H1 (cell line): Measurements from ENCODE around the gene RRAS. TPM values are rescaled to one million over a fixed set of nuclear protein-coding genes. Genes with fewer than 3 reads are reported as not detected.

Source experiments
- CTCF ChIA-PET: fragments of 300-600 bp; sonication (Branson Sonifier 250); formaldehyde crosslinking; loops from one replicate; lab custom pipeline; 2021; ENCODE audit not compliant: partially characterized antibody; lab: Charles Lee
- POLR2A ChIA-PET: fragments of 300-600 bp; sonication (Branson Sonifier 250); formaldehyde crosslinking; loops from one replicate; lab custom pipeline; 2021; ENCODE audit warnings: inconsistent platforms; ENCODE audit not compliant: partially characterized antibody; lab: Charles Lee
- DNase-seq, 2 experiments: peaks; one replicate each; pipeline versions ENCODE4 v3.0.0 to v3.0.0-alpha.2; 2010 to 2022; ENCODE audit warnings: low spot score in 2 of 2, low read depth in 1 of 2, mixed read lengths in 1 of 2
- FAIRE-seq: peaks from 2 replicates; lab custom pipeline; 2011; peaks lifted over from hg19 to GRCh38; lab: Jason Lieb, UNC
- H2AFZ ChIP-seq: 2 replicates; pipeline ENCODE4 v1.8.1; 2012; ENCODE audit warnings: low read length, inconsistent platforms
- H2AK5ac ChIP-seq: 2 replicates; pipeline ENCODE4 v1.6.1; 2013; ENCODE audit warnings: low read depth, low read length
- H2BK120ac ChIP-seq: replicated peaks from 2 replicates; pipeline ENCODE3; 2013; ENCODE audit warnings: low read depth, low read length, inconsistent platforms
- H2BK12ac ChIP-seq: 2 replicates; pipeline ENCODE4 v1.6.1; 2013; ENCODE audit warnings: low read depth, low read length
- H2BK15ac ChIP-seq: 2 replicates; pipeline ENCODE4 v1.6.1; 2013; ENCODE audit warnings: low read length
- H2BK20ac ChIP-seq: 2 replicates; pipeline ENCODE4 v1.6.1; 2013; ENCODE audit warnings: low read length
- H2BK5ac ChIP-seq: 2 replicates; pipeline ENCODE4 v1.6.1; 2013; ENCODE audit warnings: low read depth, low read length
- H3K14ac ChIP-seq: 2 replicates; pipeline ENCODE4 v1.6.1; 2013; ENCODE audit warnings: inconsistent platforms; ENCODE audit not compliant: insufficient read length
- H3K18ac ChIP-seq: 2 replicates; pipeline ENCODE4 v1.6.1; 2013; ENCODE audit warnings: low read length; ENCODE audit errors: extremely low read depth
- H3K23ac ChIP-seq: 2 replicates; pipeline ENCODE4 v1.6.1; 2013; ENCODE audit warnings: inconsistent platforms; ENCODE audit not compliant: insufficient read length
- H3K23me2 ChIP-seq: 2 replicates; pipeline ENCODE4 v1.6.1; 2013; ENCODE audit warnings: low read depth, low read length
- H3K27ac ChIP-seq: 2 replicates; pipeline ENCODE4 v1.6.1; 2011; ENCODE audit warnings: low read depth, low read length, inconsistent platforms
- H3K27me3 ChIP-seq, 4 experiments: replicated peaks in 1 of 4; 1 replicate in 1 of 4; 2 replicates in 3 of 4; pipeline versions ENCODE4 v1.6.1 to v1.8.1; 2011 to 2013; ENCODE audit warnings: low read length in 3 of 4, mild to moderate bottlenecking in 3 of 4, inconsistent platforms in 2 of 4, mixed read lengths in 2 of 4, moderate library complexity in 1 of 4; ENCODE audit not compliant: control insufficient read depth in 3 of 4, insufficient read depth in 3 of 4; ENCODE audit errors: extremely low read depth in 1 of 4
- H3K36me3 ChIP-seq, 4 experiments: 2 replicates each; pipeline versions ENCODE4 v1.6.1 to v1.8.1; 2011 to 2013; ENCODE audit warnings: mild to moderate bottlenecking in 4 of 4, low read length in 3 of 4, moderate library complexity in 2 of 4, control low read depth in 1 of 4, inconsistent platforms in 1 of 4; ENCODE audit not compliant: insufficient read depth in 4 of 4, control insufficient read depth in 2 of 4
- H3K4ac ChIP-seq: replicated peaks from 2 replicates; pipeline ENCODE3; 2013; ENCODE audit warnings: low read length, low read depth, mixed read lengths, inconsistent platforms; ENCODE audit not compliant: insufficient read length
- H3K4me1 ChIP-seq, 4 experiments: replicated peaks in 1 of 4; 1 replicate in 1 of 4; 2 replicates in 3 of 4; pipeline versions ENCODE4 v1.6.1 to v1.8.1; 2011 to 2013; ENCODE audit warnings: low read length in 3 of 4, inconsistent platforms in 2 of 4, mixed read lengths in 1 of 4; ENCODE audit not compliant: insufficient read depth in 4 of 4, control insufficient read depth in 3 of 4
- H3K4me2 ChIP-seq, 2 experiments: 2 replicates each; pipeline versions ENCODE4 v1.6.1 to v1.8.1; 2011 to 2013; ENCODE audit warnings: low read depth in 2 of 2, low read length in 2 of 2, control low read depth in 1 of 2, inconsistent platforms in 1 of 2, mild to moderate bottlenecking in 1 of 2; ENCODE audit not compliant: insufficient read depth in 1 of 2
- H3K4me3 ChIP-seq, 4 experiments: fragments of 200-600, 300-600 bp in 1 of 4; sonication (generic), shearing (Covaris generic), sonication (Bioruptor Twin) in 1 of 4; 2 replicates each; pipeline versions ENCODE4 v1.5.1 to v1.8.1; 2011 to 2016; ENCODE audit warnings: low read length in 4 of 4, low read depth in 3 of 4, control low read depth in 2 of 4, inconsistent platforms in 2 of 4, mild to moderate bottlenecking in 2 of 4, mixed read lengths in 1 of 4, moderate library complexity in 1 of 4; ENCODE audit not compliant: insufficient read depth in 2 of 4; ENCODE audit errors: extremely low read depth in 1 of 4
- H3K56ac ChIP-seq: replicated peaks from 2 replicates; pipeline ENCODE3; 2013; ENCODE audit warnings: low read depth, mild to moderate bottlenecking, mixed read lengths, low read length, inconsistent platforms; ENCODE audit not compliant: insufficient read length
- H3K79me1 ChIP-seq: 2 replicates; pipeline ENCODE4 v1.6.1; 2013; ENCODE audit warnings: low read depth, low read length, control low read depth
- H3K79me2 ChIP-seq, 2 experiments: 2 replicates each; pipeline versions ENCODE4 v1.6.1 to v1.8.1; 2012 to 2013; ENCODE audit warnings: low read length in 2 of 2, mild to moderate bottlenecking in 2 of 2, inconsistent platforms in 1 of 2; ENCODE audit not compliant: insufficient read depth in 2 of 2, control insufficient read depth in 1 of 2
- H3K9ac ChIP-seq, 4 experiments: replicated peaks in 1 of 4; 1 replicate in 1 of 4; 2 replicates in 3 of 4; pipeline versions ENCODE4 v1.6.1 to v1.8.1; 2011 to 2013; ENCODE audit warnings: low read depth in 3 of 4, low read length in 3 of 4, control low read depth in 2 of 4, mild to moderate bottlenecking in 2 of 4, moderate library complexity in 2 of 4, inconsistent platforms in 1 of 4; ENCODE audit errors: extremely low read depth in 1 of 4
- H3K9me3 ChIP-seq, 2 experiments: 2 replicates each; pipeline versions ENCODE4 v1.6.1 to v1.8.1; 2012 to 2013; ENCODE audit warnings: mild to moderate bottlenecking in 2 of 2, moderate library complexity in 2 of 2, control low read depth in 1 of 2, inconsistent platforms in 1 of 2, low read depth in 1 of 2, low read length in 1 of 2, mixed read lengths in 1 of 2; ENCODE audit not compliant: insufficient read depth in 2 of 2
- H4K20me1 ChIP-seq, 2 experiments: replicated peaks in 1 of 2; 2 replicates each; pipeline versions ENCODE3 to v1.8.1; 2011 to 2013; ENCODE audit warnings: inconsistent platforms in 2 of 2, low read length in 2 of 2, mild to moderate bottlenecking in 1 of 2; ENCODE audit not compliant: insufficient read depth in 2 of 2, control insufficient read depth in 1 of 2
- H4K5ac ChIP-seq: 2 replicates; pipeline ENCODE4 v1.6.1; 2013; ENCODE audit warnings: low read length, low read depth, mixed read lengths, inconsistent platforms; ENCODE audit not compliant: insufficient read length
- H4K8ac ChIP-seq: 2 replicates; pipeline ENCODE4 v1.8.0; 2013; ENCODE audit warnings: mild to moderate bottlenecking, moderate library complexity, low read length, inconsistent platforms; ENCODE audit not compliant: insufficient read depth; ENCODE audit errors: extremely low read depth
- H4K91ac ChIP-seq: replicated peaks from 2 replicates; pipeline ENCODE3; 2013; ENCODE audit warnings: low read length, mixed read lengths, inconsistent platforms; ENCODE audit not compliant: insufficient read length
- ATF3 ChIP-seq: IDR thresholded peaks from 2 replicates; pipeline ENCODE4 v1.6.1; 2011; ENCODE audit warnings: low read depth, mild to moderate bottlenecking, low read length; ENCODE audit not compliant: insufficient read depth
- MAFK ChIP-seq: IDR thresholded peaks from 2 replicates; pipeline ENCODE4 v1.6.1; 2012; ENCODE audit warnings: low read depth, mild to moderate bottlenecking, improper control_type of control experiment, low read length
- POLR2A ChIP-seq, 2 experiments: IDR thresholded peaks; 1 replicate in 1 of 2; 2 replicates in 1 of 2; pipeline ENCODE4 v1.6.1; 2011; ENCODE audit warnings: low read depth in 2 of 2, low read length in 2 of 2, mild to moderate bottlenecking in 2 of 2; ENCODE audit errors: control extremely low read depth in 1 of 2
- TAF1 ChIP-seq: IDR thresholded peaks from 2 replicates; pipeline ENCODE4 v1.6.1; 2011; ENCODE audit warnings: mild to moderate bottlenecking, low read depth, low read length
- TEAD4 ChIP-seq: IDR thresholded peaks from 2 replicates; pipeline ENCODE4 v1.6.1; 2012; ENCODE audit warnings: low read depth, low read length, inconsistent platforms, mixed read lengths
- USF2 ChIP-seq: IDR thresholded peaks from 2 replicates; pipeline ENCODE4 v1.6.1; 2011; ENCODE audit warnings: low read length, improper control_type of control experiment
- WGBS, 2 experiments: shearing (Covaris generic) in 1 of 2; methylation state at CpG; one replicate each; pipeline versions ENCODE4 v1.1.6 to v1.1.7; 2013 to 2015; ENCODE audit warnings: low lambda C conversion rate in 2 of 2, mixed read lengths in 2 of 2, inconsistent platforms in 1 of 2, low coverage in 1 of 2, missing lambda C conversion rate in 1 of 2; ENCODE audit not compliant: insufficient replicate concordance in 2 of 2, insufficient coverage in 1 of 2, insufficient read length in 1 of 2; ENCODE audit errors: extremely low coverage in 1 of 2, missing lambda C conversion rate in 1 of 2; 5-methylcytosine and 5-hydroxymethylcytosine counted together
- polyA plus RNA-seq, 7 experiments: library from polyadenylated mRNA; depleted of rRNA in 3 of 7; stranded (reverse) in 5 of 7; unstranded in 2 of 7; fragments of >200 nt in 5 of 7; fragments of 200-250 nt in 2 of 7; gene quantifications; 1 replicate in 5 of 7; 2 replicates in 1 of 7; 4 replicates in 1 of 7; pipeline versions ENCODE4 v1.2.1 to v1.2.3, GENCODE V29; 2011 to 2013; ENCODE audit warnings: missing spikeins in 2 of 7, mixed read lengths in 2 of 7
- total RNA-seq: library from RNA; stranded (reverse); fragmentation: NEBNext Ultra II Directional; extraction: Animal tissue kit (Norgen Biotek cat#: 25700); gene quantifications from 2 replicates; pipeline ENCODE4 v1.2.1, GENCODE V29; 2021
- TF ChIP-seq, protein P1 (sequence below): IDR thresholded peaks from 2 replicates; pipeline ENCODE4 v1.6.1; 2012; ENCODE audit warnings: low read length, inconsistent platforms

The RRAS gene
- total and polyA plus RNA-seq, 2 of the 8 experiments (the other 6 are each of a cell fraction or from before 2014, with no cell fraction given): 17.7 to 49.1 TPM

- H3K36me3 ChIP-seq: peaks cover 16 to 41% (median 32%) of the 10 kb centered on the region in 4 experiments; a peak in 7 of 8 replicates
- H4K91ac ChIP-seq: peak overlapping the region; percentile 8
- H3K4me2 ChIP-seq: peak overlapping the region; percentile 85 to 89
- FAIRE-seq (no peak), DNase-seq (peak; percentile 82 to 96)
- H3K18ac ChIP-seq: peak overlapping the region; percentile 96
- H3K9ac ChIP-seq: peak overlapping the region in 3 of 4 experiments; percentile 49 to 92 (median 76); a peak in 6 of 7 replicates
- H3K79me2 ChIP-seq: peaks cover 5 to 32% of the 10 kb centered on the region in 2 experiments; a peak in 2 of 4 replicates
- peaks cover 15% of the 10 kb centered on the region for H3K23me2 ChIP-seq
- H3K27me3 ChIP-seq: no peaks in the 10 kb centered on the region
- H4K8ac ChIP-seq: 0 out of 2 replicates have a peak overlapping the region, but pooled peaks have one; percentile 4
- H3K23ac ChIP-seq: no peak overlapping the region
- H2BK120ac ChIP-seq: no peak overlapping the region
- H3K14ac ChIP-seq: no peak overlapping the region
- peak overlapping the region; percentile 86 for H3K56ac ChIP-seq
- H3K79me1 ChIP-seq: peaks cover 5% of the 10 kb centered on the region
- H2AK5ac ChIP-seq: peak overlapping the region; percentile 66; the same call in 1 of the 2 replicates
- peak overlapping the region; percentile 58 for H3K4ac ChIP-seq
- peak overlapping the region; percentile 89 to 98 (median 96) for H3K4me3 ChIP-seq
- H2BK5ac ChIP-seq: peak overlapping the region; percentile 86
- peaks cover 9 to 11% of the 10 kb centered on the region in 2 experiments for H4K20me1 ChIP-seq
- CTCF ChIA-PET: interaction anchor here (0.7 to 2.3 kb wide), 11 partner anchors 8 to 39 kb away, joined by 3 to 13 read pairs (median 4); partner anchors contain the start of gene ADM5
- 2% methylated on average over 49 of the region's 53 CpGs; no CpG with 5 or more reads in 1 of the 2 experiments for WGBS, 2 experiments
- peak overlapping the region; percentile 90 for H4K5ac ChIP-seq
- peak overlapping the region; percentile 43; the same call in 1 of the 2 replicates for H2BK12ac ChIP-seq
- H3K9me3 ChIP-seq: peaks cover 9 to 11% of the 10 kb centered on the region in 2 experiments
- H2AFZ ChIP-seq: no peak overlapping the region
- peak overlapping the region; percentile 72 for H3K27ac ChIP-seq
- POLR2A ChIA-PET: interaction anchor here (0.5 to 18.0 kb wide), 19 partner anchors 9 to 161 kb away, joined by 3 to 275 read pairs (median 4); partner anchors contain the start of genes ADM5, CPT1C, FUZ and NOSIP
- H2BK20ac ChIP-seq: no peak overlapping the region
- peak overlapping the region; percentile 72; the same call in 1 of the 2 replicates for H2BK15ac ChIP-seq
- H3K4me1 ChIP-seq: peaks cover 0 to 7% (median 2%) of the 10 kb centered on the region in 4 experiments; a peak in 4 of 7 replicates
- TF ChIP-seq POLR2A (IDR thresholded peaks at IDR 0.05; ENCODE audit: control extremely low read depth in 1 of 2, low read depth in 2 of 2, low read length in 2 of 2) (peak; percentile 51 to 78), TEAD4 (no peak), MAFK (no peak), USF2 (no peak), ATF3 (no peak), TAF1 (0 out of 2 replicates have a peak, but pooled peaks have one; percentile 43)
- TF ChIP-seq, protein P1, sequence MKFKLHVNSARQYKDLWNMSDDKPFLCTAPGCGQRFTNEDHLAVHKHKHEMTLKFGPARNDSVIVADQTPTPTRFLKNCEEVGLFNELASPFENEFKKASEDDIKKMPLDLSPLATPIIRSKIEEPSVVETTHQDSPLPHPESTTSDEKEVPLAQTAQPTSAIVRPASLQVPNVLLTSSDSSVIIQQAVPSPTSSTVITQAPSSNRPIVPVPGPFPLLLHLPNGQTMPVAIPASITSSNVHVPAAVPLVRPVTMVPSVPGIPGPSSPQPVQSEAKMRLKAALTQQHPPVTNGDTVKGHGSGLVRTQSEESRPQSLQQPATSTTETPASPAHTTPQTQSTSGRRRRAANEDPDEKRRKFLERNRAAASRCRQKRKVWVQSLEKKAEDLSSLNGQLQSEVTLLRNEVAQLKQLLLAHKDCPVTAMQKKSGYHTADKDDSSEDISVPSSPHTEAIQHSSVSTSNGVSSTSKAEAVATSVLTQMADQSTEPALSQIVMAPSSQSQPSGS: no peak
These were observed 24.5 kb upstream of the RRAS start for GRCh38 chr19:49664171-49665035.
